ENCODE measurements around the gene CAPZB.

The CAPZB gene

GRCh38 chr1:19443326-19443725, 42.0 kb downstream of the CAPZB start (continued):
- no peak for TF ChIP-seq CREB5 (CRISPR knock-in tag; IDR thresholded peaks at IDR 0.05; ENCODE audit: low read depth)
- no peak for TF ChIP-seq ZFP30 (CRISPR knock-in tag; IDR thresholded peaks at IDR 0.05)
- TF ChIP-seq ZNF8 (CRISPR knock-in tag; IDR thresholded peaks at IDR 0.05) = no peak

GRCh38 chr1:19442154-19443096, 42.9 kb downstream of the CAPZB start:
- TF ChIP-seq PPARA (CRISPR knock-in tag; IDR thresholded peaks at IDR 0.05; ENCODE audit: borderline replicate concordance) (no peak), ARNTL (CRISPR knock-in tag; IDR thresholded peaks at IDR 0.05; ENCODE audit: borderline replicate concordance, low read depth) (no peak), BACH2 (CRISPR knock-in tag; IDR thresholded peaks at IDR 0.05; ENCODE audit: borderline replicate concordance) (no peak), SNAI2 (CRISPR knock-in tag; IDR thresholded peaks at IDR 0.05) (no peak), ESRRG (CRISPR knock-in tag; IDR thresholded peaks at IDR 0.05) (no peak), GLIS3 (CRISPR knock-in tag; IDR thresholded peaks at IDR 0.05) (no peak), ZFP3 (CRISPR knock-in tag; IDR thresholded peaks at IDR 0.05) (no peak), OSR1 (CRISPR knock-in tag; IDR thresholded peaks at IDR 0.05) (no peak), CSDC2 (CRISPR knock-in tag; IDR thresholded peaks at IDR 0.05) (no peak), TOX (CRISPR knock-in tag; IDR thresholded peaks at IDR 0.05; ENCODE audit: borderline replicate concordance) (no peak), ZNF565 (CRISPR knock-in tag; conservative IDR thresholded peaks at IDR 0.05; ENCODE audit: low read depth) (no peak), ZNF70 (CRISPR knock-in tag; IDR thresholded peaks at IDR 0.05) (no peak), CREB5 (CRISPR knock-in tag; IDR thresholded peaks at IDR 0.05; ENCODE audit: low read depth) (no peak)
- TF ChIP-seq, protein P1, sequence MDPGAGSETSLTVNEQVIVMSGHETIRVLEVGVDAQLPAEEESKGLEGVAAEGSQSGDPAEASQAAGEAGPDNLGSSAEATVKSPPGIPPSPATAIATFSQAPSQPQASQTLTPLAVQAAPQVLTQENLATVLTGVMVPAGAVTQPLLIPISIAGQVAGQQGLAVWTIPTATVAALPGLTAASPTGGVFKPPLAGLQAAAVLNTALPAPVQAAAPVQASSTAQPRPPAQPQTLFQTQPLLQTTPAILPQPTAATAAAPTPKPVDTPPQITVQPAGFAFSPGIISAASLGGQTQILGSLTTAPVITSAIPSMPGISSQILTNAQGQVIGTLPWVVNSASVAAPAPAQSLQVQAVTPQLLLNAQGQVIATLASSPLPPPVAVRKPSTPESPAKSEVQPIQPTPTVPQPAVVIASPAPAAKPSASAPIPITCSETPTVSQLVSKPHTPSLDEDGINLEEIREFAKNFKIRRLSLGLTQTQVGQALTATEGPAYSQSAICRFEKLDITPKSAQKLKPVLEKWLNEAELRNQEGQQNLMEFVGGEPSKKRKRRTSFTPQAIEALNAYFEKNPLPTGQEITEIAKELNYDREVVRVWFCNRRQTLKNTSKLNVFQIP (CRISPR knock-in tag; IDR thresholded peaks at IDR 0.05; ENCODE audit: borderline replicate concordance, low read depth) = no peak
- TF ChIP-seq, protein P2, sequence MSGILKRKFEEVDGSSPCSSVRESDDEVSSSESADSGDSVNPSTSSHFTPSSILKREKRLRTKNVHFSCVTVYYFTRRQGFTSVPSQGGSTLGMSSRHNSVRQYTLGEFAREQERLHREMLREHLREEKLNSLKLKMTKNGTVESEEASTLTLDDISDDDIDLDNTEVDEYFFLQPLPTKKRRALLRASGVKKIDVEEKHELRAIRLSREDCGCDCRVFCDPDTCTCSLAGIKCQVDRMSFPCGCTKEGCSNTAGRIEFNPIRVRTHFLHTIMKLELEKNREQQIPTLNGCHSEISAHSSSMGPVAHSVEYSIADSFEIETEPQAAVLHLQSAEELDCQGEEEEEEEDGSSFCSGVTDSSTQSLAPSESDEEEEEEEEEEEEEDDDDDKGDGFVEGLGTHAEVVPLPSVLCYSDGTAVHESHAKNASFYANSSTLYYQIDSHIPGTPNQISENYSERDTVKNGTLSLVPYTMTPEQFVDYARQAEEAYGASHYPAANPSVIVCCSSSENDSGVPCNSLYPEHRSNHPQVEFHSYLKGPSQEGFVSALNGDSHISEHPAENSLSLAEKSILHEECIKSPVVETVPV (CRISPR knock-in tag; IDR thresholded peaks at IDR 0.05) = no peak
- TF ChIP-seq, protein P3, sequence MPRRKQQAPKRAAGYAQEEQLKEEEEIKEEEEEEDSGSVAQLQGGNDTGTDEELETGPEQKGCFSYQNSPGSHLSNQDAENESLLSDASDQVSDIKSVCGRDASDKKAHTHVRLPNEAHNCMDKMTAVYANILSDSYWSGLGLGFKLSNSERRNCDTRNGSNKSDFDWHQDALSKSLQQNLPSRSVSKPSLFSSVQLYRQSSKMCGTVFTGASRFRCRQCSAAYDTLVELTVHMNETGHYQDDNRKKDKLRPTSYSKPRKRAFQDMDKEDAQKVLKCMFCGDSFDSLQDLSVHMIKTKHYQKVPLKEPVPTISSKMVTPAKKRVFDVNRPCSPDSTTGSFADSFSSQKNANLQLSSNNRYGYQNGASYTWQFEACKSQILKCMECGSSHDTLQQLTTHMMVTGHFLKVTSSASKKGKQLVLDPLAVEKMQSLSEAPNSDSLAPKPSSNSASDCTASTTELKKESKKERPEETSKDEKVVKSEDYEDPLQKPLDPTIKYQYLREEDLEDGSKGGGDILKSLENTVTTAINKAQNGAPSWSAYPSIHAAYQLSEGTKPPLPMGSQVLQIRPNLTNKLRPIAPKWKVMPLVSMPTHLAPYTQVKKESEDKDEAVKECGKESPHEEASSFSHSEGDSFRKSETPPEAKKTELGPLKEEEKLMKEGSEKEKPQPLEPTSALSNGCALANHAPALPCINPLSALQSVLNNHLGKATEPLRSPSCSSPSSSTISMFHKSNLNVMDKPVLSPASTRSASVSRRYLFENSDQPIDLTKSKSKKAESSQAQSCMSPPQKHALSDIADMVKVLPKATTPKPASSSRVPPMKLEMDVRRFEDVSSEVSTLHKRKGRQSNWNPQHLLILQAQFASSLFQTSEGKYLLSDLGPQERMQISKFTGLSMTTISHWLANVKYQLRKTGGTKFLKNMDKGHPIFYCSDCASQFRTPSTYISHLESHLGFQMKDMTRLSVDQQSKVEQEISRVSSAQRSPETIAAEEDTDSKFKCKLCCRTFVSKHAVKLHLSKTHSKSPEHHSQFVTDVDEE (CRISPR knock-in tag; IDR thresholded peaks at IDR 0.05) = no peak
- no peak for ATAC-seq

GRCh38 chr1:19441048-19441780, 44.1 kb downstream of the CAPZB start:
- no peak for ATAC-seq
- TF ChIP-seq ZNF8 (CRISPR knock-in tag; IDR thresholded peaks at IDR 0.05) (no peak), RARB (CRISPR knock-in tag; IDR thresholded peaks at IDR 0.05) (no peak), ESRRG (CRISPR knock-in tag; IDR thresholded peaks at IDR 0.05) (no peak), TOX (CRISPR knock-in tag; IDR thresholded peaks at IDR 0.05; ENCODE audit: borderline replicate concordance) (no peak), CSDC2 (CRISPR knock-in tag; IDR thresholded peaks at IDR 0.05) (no peak), PPARA (CRISPR knock-in tag; IDR thresholded peaks at IDR 0.05; ENCODE audit: borderline replicate concordance) (no peak), SNAI2 (CRISPR knock-in tag; IDR thresholded peaks at IDR 0.05) (no peak), ZFP30 (CRISPR knock-in tag; IDR thresholded peaks at IDR 0.05) (no peak), TCF4 (CRISPR knock-in tag; IDR thresholded peaks at IDR 0.05; ENCODE audit: borderline replicate concordance) (no peak), OSR1 (CRISPR knock-in tag; IDR thresholded peaks at IDR 0.05) (no peak), ARNTL (CRISPR knock-in tag; IDR thresholded peaks at IDR 0.05; ENCODE audit: borderline replicate concordance, low read depth) (no peak)
- TF ChIP-seq, protein P3 (CRISPR knock-in tag; IDR thresholded peaks at IDR 0.05) = no peak
- TF ChIP-seq, protein P2 (CRISPR knock-in tag; IDR thresholded peaks at IDR 0.05) = no peak

All from SK-N-SH treated with all-trans-retinoic acid at 6 μM for 48 hours (cell line).